Prostate gland (tissue), 2 donors: Measurements from ENCODE around the gene CDT1. TPM values are rescaled to one million over a fixed set of nuclear protein-coding genes. Genes with fewer than 3 reads are reported as not detected.

Source experiments
- DNase-seq: peaks from one replicate; pipeline ENCODE4 v3.0.0-alpha.2; 2019; ENCODE audit warnings: low spot score
- H3K27ac ChIP-seq, 2 donors: fragments of 200-600 bp; sonication (generic); 2 replicates each; pipeline ENCODE4 v1.5.1; 2017 to 2019
- H3K27me3 ChIP-seq: fragments of 200-600 bp; sonication (generic); replicated peaks from 2 replicates; pipeline ENCODE4 v1.5.1; 2019; ENCODE audit not compliant: insufficient read depth
- H3K36me3 ChIP-seq, 2 donors: fragments of 200-600 bp; sonication (generic); 1 replicate in 1 of 2; 2 replicates in 1 of 2; pipeline versions ENCODE4 v1.5.1 to v1.8.1; 2017 to 2019
- H3K4me1 ChIP-seq: fragments of 200-600 bp; sonication (generic); replicated peaks from 2 replicates; pipeline ENCODE4 v1.5.1; 2019
- H3K4me3 ChIP-seq, 2 donors: fragments of 200-600 bp; sonication (generic); 2 replicates each; pipeline ENCODE4 v1.5.1; 2017 to 2019
- H3K9me3 ChIP-seq: fragments of 200-600 bp; sonication (generic); 2 replicates; pipeline ENCODE4 v1.5.1; 2017
- CTCF ChIP-seq, 4 experiments: fragments of 200-600 bp in 2 of 4; fragments of 450-650 bp in 2 of 4; sonication (generic) in 2 of 4; IDR thresholded peaks; 1 replicate in 3 of 4; 2 replicates in 1 of 4; pipeline ENCODE4 v1.5.1; 2016 to 2019; ENCODE audit warnings: antibody characterized with exemption in 4 of 4, mild to moderate bottlenecking in 2 of 4, moderate library complexity in 2 of 4
- POLR2A ChIP-seq: fragments of 450-650 bp; IDR thresholded peaks from one replicate; pipeline ENCODE4 v1.6.1; 2016; ENCODE audit warnings: antibody characterized with exemption, mild to moderate bottlenecking
- POLR2AphosphoS5 ChIP-seq: sonication (generic); formaldehyde crosslinking; IDR thresholded peaks from one replicate; pipeline ENCODE4 v1.6.1; 2017; ENCODE audit warnings: antibody characterized with exemption
- WGBS: methylation state at CpG from one replicate; pipeline ENCODE4 v1.1.5; 2018; 5-methylcytosine and 5-hydroxymethylcytosine counted together
- intact Hi-C: fragments of 100-400 bp; cut with DNase I; formaldehyde crosslinking; loops from one replicate; pipeline ENCODE4 v1.14.2; 2022
- total RNA-seq, 2 donors: library from RNA; depleted of rRNA; stranded (reverse); fragments of >200 nt; gene quantifications; one replicate each; pipeline ENCODE4 v1.1.0, GENCODE V29; 2016

CDT1 gene
- total RNA-seq, 2 donors from 2014 or later: 4.3 to 7.6 TPM

- H3K27ac ChIP-seq: no peak overlapping the region
- DNase-seq: no peak
- WGBS: 50% methylated on average over 17 of the region's 19 CpGs
- no peak for TF ChIP-seq POLR2A
- TF ChIP-seq POLR2AphosphoS5: no peak
- peak; percentile 30 to 85 (median 68) for TF ChIP-seq CTCF (IDR thresholded peaks at IDR 0.05)
- no peak overlapping the region for H3K4me3 ChIP-seq
- no peaks in the 10 kb centered on the region for H3K9me3 ChIP-seq
- H3K4me1 ChIP-seq: no peaks in the 10 kb centered on the region
- no peaks in the 10 kb centered on the region for H3K27me3 ChIP-seq
- H3K36me3 ChIP-seq: no peaks in the 10 kb centered on the region
- intact Hi-C loops: no loop called here
These were observed 12.5 kb downstream of the CDT1 start for GRCh38 chr16:88815901-88816589.

GRCh38 chr16:88816736-88817535 lies 13.3 kb downstream of the CDT1 start:
- 67% methylated on average over 24 of the region's 41 CpGs for WGBS
- Histone ChIP-seq H3K27ac (no peak overlapping the region), H3K36me3 (peaks cover 0 to 8% of the 10 kb centered on the region in 2 donors), H3K4me1 (no peaks in the 10 kb centered on the region), H3K4me3 (no peak overlapping the region), H3K27me3 (no peaks in the 10 kb centered on the region), H3K9me3 (no peaks in the 10 kb centered on the region)
- no peak for DNase-seq
- intact Hi-C loops: no loop called here
- TF ChIP-seq CTCF (IDR thresholded peaks at IDR 0.05) (no peak), POLR2AphosphoS5 (no peak), POLR2A (no peak)

- DNase-seq: no peak
- no peak for TF ChIP-seq POLR2AphosphoS5
- 85% methylated on average over 32 of the region's 40 CpGs for WGBS
- Histone ChIP-seq H3K36me3 (peaks cover 0 to 8% of the 10 kb centered on the region in 2 donors), H3K27ac (no peak overlapping the region), H3K9me3 (no peaks in the 10 kb centered on the region), H3K4me3 (no peak overlapping the region), H3K27me3 (no peaks in the 10 kb centered on the region), H3K4me1 (no peaks in the 10 kb centered on the region)
- intact Hi-C loops: no loop called here
These were observed 14.4 kb downstream of the CDT1 start for GRCh38 chr16:88817785-88818574.

GRCh38 chr16:88818575-88818874 lies 14.9 kb downstream of the CDT1 start:
- intact Hi-C loops: no loop called here
- Histone ChIP-seq H3K36me3 (peaks cover 0 to 8% of the 10 kb centered on the region in 2 donors), H3K27me3 (no peaks in the 10 kb centered on the region), H3K4me3 (no peak overlapping the region), H3K27ac (no peak overlapping the region), H3K9me3 (no peaks in the 10 kb centered on the region), H3K4me1 (no peaks in the 10 kb centered on the region)
- DNase-seq: no peak
- no peak for TF ChIP-seq POLR2A
- TF ChIP-seq POLR2AphosphoS5: no peak
- TF ChIP-seq CTCF (IDR thresholded peaks at IDR 0.05): no peak
- 69% methylated on average over 18 of the region's 18 CpGs for WGBS

GRCh38 chr16:88819126-88819525 lies 15.5 kb downstream of the CDT1 start:
- no peak for TF ChIP-seq POLR2A
- no peak for TF ChIP-seq POLR2AphosphoS5
- TF ChIP-seq CTCF (IDR thresholded peaks at IDR 0.05): no peak
- 87% methylated on average over 16 of the region's 16 CpGs for WGBS
- no peak overlapping the region for H3K27ac ChIP-seq
- no peak for DNase-seq
- no peaks in the 10 kb centered on the region for H3K9me3 ChIP-seq
- no peak overlapping the region for H3K4me3 ChIP-seq
- no peaks in the 10 kb centered on the region for H3K27me3 ChIP-seq
- intact Hi-C loops: no loop called here
- H3K4me1 ChIP-seq: no peaks in the 10 kb centered on the region
- H3K36me3 ChIP-seq: peaks cover 0 to 8% of the 10 kb centered on the region in 2 donors
